Prostate gland (tissue), 2 donors: ENCODE data around the gene LAIR1.

Experiments
- POLR2A ChIP-seq: fragments of 450-650 bp; IDR thresholded peaks from one replicate; pipeline ENCODE4 v1.6.1; 2016; ENCODE audit warnings: antibody characterized with exemption, mild to moderate bottlenecking
- POLR2AphosphoS5 ChIP-seq: sonication (generic); formaldehyde crosslinking; IDR thresholded peaks from one replicate; pipeline ENCODE4 v1.6.1; 2017; ENCODE audit warnings: antibody characterized with exemption
- TF ChIP-seq, protein P1 (sequence below), 4 experiments: fragments of 200-600 bp in 2 of 4; fragments of 450-650 bp in 2 of 4; sonication (generic) in 2 of 4; IDR thresholded peaks; 1 replicate in 3 of 4; 2 replicates in 1 of 4; pipeline ENCODE4 v1.5.1; 2016 to 2019; ENCODE audit warnings: antibody characterized with exemption in 4 of 4, mild to moderate bottlenecking in 2 of 4, moderate library complexity in 2 of 4

DNA sequence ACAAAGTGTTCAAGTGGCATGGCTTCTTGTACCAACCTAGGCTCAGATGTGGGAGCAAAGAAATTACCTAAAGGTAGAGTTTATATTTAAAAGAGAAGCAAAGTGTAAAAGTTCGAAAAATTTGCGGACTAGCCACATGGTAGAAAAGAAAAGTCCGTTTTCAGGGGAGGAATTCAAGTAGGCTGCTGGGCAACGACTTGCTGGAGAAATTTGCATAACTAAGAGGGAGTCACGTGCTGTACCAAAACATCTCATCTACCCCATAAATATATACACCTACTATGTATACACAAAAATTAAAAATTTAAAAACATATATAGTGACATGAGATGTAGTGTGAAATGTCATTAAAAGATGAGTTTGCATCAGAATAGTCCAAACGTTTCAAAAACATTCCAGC lies 2.1 kb upstream of the LAIR1 start:
- no peak for TF ChIP-seq POLR2A
- TF ChIP-seq, protein P1, sequence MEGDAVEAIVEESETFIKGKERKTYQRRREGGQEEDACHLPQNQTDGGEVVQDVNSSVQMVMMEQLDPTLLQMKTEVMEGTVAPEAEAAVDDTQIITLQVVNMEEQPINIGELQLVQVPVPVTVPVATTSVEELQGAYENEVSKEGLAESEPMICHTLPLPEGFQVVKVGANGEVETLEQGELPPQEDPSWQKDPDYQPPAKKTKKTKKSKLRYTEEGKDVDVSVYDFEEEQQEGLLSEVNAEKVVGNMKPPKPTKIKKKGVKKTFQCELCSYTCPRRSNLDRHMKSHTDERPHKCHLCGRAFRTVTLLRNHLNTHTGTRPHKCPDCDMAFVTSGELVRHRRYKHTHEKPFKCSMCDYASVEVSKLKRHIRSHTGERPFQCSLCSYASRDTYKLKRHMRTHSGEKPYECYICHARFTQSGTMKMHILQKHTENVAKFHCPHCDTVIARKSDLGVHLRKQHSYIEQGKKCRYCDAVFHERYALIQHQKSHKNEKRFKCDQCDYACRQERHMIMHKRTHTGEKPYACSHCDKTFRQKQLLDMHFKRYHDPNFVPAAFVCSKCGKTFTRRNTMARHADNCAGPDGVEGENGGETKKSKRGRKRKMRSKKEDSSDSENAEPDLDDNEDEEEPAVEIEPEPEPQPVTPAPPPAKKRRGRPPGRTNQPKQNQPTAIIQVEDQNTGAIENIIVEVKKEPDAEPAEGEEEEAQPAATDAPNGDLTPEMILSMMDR (IDR thresholded peaks at IDR 0.05) = no peak
- no peak for TF ChIP-seq POLR2AphosphoS5
